Activated naive CD8-positive, alpha-beta T cell treated with anti-CD3 and anti-CD28 coated beads, Interleukin-2, amount 10 ng/mL, durations not matched to agents 7 days and 5 days (primary cell): ENCODE measurements around the gene WDR64. TPM values are rescaled to one million over a fixed set of nuclear protein-coding genes. Genes with fewer than 3 reads are reported as not detected.

ENCODE experiments used
- ATAC-seq: fragments of 150-1000 bp; cut with Tn5 transposase; one replicate; pipeline ENCODE4 v1.10.0; 2021; ENCODE audit warnings: low read depth, moderate library complexity
- POLR2A ChIA-PET: fragments of 350-600 bp; sonication (Branson Sonifier 250); formaldehyde crosslinking; loops from one replicate; lab custom pipeline; 2021; ENCODE audit warnings: antibody characterized with exemption; lab: Charles Lee
- DNase-seq: peaks from one replicate; pipeline ENCODE4 v3.0.0; 2021
- H3K27ac Mint-ChIP-seq: one replicate; pipeline ENCODE4 v1.8.0; 2022; ENCODE audit warnings: mild to moderate bottlenecking, mixed read lengths
- H3K27me3 Mint-ChIP-seq: one replicate; pipeline ENCODE4 v1.8.0; 2022; ENCODE audit warnings: mild to moderate bottlenecking, moderate library complexity, mixed read lengths
- H3K36me3 Mint-ChIP-seq: one replicate; pipeline ENCODE4 v1.8.0; 2021; ENCODE audit warnings: mild to moderate bottlenecking, mixed read lengths
- H3K4me1 Mint-ChIP-seq: one replicate; pipeline ENCODE4 v1.8.0; 2021; ENCODE audit warnings: mixed read lengths
- H3K4me3 Mint-ChIP-seq: one replicate; pipeline ENCODE4 v1.8.0; 2022; ENCODE audit warnings: mild to moderate bottlenecking, moderate library complexity, mixed read lengths
- H3K9me3 Mint-ChIP-seq: one replicate; pipeline ENCODE4 v1.8.0; 2021; ENCODE audit warnings: mixed read lengths
- total RNA-seq, 2 experiments: library from RNA; stranded (reverse); gene quantifications; one replicate each; pipeline ENCODE4 v1.2.3, GENCODE V29; 2021

WDR64 gene
- total RNA-seq: under 1 TPM; 0.58 to 0.99 TPM

DNA sequence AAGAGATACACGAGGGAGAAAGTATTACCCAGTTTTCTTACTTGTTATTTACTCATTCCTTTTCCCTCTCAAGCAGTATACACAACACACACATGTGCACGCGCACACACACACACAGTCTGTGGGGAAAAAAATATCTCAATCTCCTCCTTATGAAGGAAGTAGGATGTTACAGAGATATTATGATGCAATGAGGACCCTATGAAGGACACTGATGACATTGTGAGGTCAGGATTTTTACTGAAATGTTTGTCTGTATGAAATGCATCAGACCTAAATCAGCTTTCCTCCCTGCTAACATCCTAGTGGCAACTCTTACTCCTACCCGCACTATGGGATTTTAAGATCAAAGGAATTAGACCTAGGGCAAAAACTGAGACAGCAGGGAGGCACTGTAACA, at the start of gene WDR64:
Gene WDR64 (plus strand): TSS at position 270 of the 400 bp plus-strand sequence. CDS start 204 bp downstream, outside the sequence.
- no peak within 1 kb of the TSS for H3K27ac Mint-ChIP-seq
- H3K4me1 Mint-ChIP-seq: no peaks in the 10 kb centered on the region
- DNase-seq (no peak), ATAC-seq (no peak)
- no peaks in the 10 kb centered on the region for H3K27me3 Mint-ChIP-seq
- POLR2A ChIA-PET: no interaction called here
- H3K4me3 Mint-ChIP-seq: no peak within 1 kb of the TSS
- H3K9me3 Mint-ChIP-seq: peaks cover 2% of the 10 kb centered on the region
- H3K36me3 Mint-ChIP-seq: no peaks in the 10 kb centered on the region

DNA sequence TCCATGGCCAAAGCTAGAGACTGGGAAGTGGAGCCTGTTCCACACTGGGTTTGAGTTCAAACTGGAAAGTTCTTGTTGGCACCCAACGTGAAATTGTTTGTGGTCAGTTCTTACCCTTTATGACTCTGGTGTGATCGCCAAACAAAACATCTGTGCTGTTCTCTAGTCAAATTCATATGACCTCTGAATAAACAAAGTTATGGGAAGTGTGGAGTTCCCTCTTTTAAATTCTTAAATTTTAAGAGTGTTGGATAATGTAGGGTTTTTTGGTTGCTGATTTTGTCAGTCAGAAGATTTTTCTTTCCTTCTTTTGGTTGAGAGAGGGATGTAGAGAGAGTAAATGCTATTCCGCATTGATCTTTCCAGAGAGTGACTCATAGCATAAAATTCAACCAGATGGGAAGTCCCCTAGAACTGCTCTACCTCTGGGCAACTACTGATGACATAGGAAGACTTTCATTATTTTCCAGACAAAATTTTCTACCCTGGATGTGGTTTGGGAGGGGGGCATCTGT, 48.3 kb upstream of the WDR64 start:
- no peak overlapping the region for H3K27ac Mint-ChIP-seq
- ATAC-seq (no peak), DNase-seq (no peak)
- H3K27me3 Mint-ChIP-seq: no peaks in the 10 kb centered on the region
- H3K36me3 Mint-ChIP-seq: peaks cover 16% of the 10 kb centered on the region
- POLR2A ChIA-PET: no interaction called here
- no peak overlapping the region for H3K4me3 Mint-ChIP-seq
- H3K9me3 Mint-ChIP-seq: no peaks in the 10 kb centered on the region
- H3K4me1 Mint-ChIP-seq: no peaks in the 10 kb centered on the region

- no peak overlapping the region for H3K27ac Mint-ChIP-seq
- peaks cover 16% of the 10 kb centered on the region for H3K36me3 Mint-ChIP-seq
- H3K27me3 Mint-ChIP-seq: no peaks in the 10 kb centered on the region
- POLR2A ChIA-PET: no interaction called here
- H3K4me1 Mint-ChIP-seq: no peaks in the 10 kb centered on the region
- no peak overlapping the region for H3K4me3 Mint-ChIP-seq
- H3K9me3 Mint-ChIP-seq: no peaks in the 10 kb centered on the region
- ATAC-seq (no peak), DNase-seq (no peak)
Measured at GRCh38 chr1:241605146-241605805, 46.8 kb upstream of the WDR64 start.

DNA sequence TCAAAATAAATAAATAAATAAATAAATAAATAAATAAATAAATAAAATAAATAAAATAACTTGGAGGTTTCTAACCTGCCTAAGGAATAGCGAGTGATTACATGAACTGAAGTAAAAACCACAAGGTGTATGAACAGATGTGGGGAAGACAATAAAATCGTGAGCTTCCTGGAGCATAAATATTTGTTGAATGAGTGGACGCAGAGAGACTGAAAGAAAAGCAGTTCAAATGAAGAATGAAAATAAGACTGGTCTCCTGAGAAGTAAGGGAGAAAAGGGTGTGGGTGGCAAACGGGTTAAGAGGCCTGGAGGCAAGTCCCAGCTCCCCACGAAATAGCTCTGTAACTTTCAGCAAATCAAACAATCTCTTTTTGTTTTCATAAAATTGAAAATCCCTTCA, 45.5 kb upstream of the WDR64 start:
- no peak overlapping the region for H3K4me3 Mint-ChIP-seq
- no peak overlapping the region for H3K27ac Mint-ChIP-seq
- H3K4me1 Mint-ChIP-seq: no peaks in the 10 kb centered on the region
- ATAC-seq (no peak), DNase-seq (no peak)
- no peaks in the 10 kb centered on the region for H3K27me3 Mint-ChIP-seq
- peaks cover 10% of the 10 kb centered on the region for H3K36me3 Mint-ChIP-seq
- POLR2A ChIA-PET: no interaction called here
- H3K9me3 Mint-ChIP-seq: no peaks in the 10 kb centered on the region

DNA sequence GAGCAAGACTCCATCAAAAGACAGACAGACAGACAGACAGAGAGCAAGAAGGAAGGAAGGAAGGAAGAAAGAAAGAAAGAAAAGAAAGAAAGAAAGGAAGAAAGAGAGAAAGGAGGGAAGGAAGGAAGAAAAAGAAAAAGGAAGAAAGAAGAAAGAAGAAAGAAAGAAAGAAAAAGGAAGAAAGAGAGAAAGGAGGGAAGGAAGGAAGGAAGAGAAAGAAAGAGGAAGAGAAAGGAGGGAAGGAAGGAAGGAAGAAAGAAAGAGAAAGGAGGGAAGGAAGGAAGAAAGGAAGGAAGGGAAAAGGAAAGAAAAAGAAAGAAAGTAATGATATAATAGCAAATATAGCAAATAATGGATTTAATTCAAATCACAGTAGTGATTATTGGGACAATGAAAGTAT, 44.6 kb upstream of the WDR64 start:
- Mint-ChIP-seq H3K4me1 (peaks cover under 1% of the 10 kb centered on the region), H3K9me3 (no peaks in the 10 kb centered on the region), H3K27me3 (no peaks in the 10 kb centered on the region), H3K27ac (no peak overlapping the region), H3K4me3 (no peak overlapping the region), H3K36me3 (peaks cover 10% of the 10 kb centered on the region)
- POLR2A ChIA-PET: no interaction called here
- ATAC-seq (no peak), DNase-seq (no peak)

GRCh38 chr1:241608379-241609033, 43.6 kb upstream of the WDR64 start:
- H3K9me3 Mint-ChIP-seq: no peaks in the 10 kb centered on the region
- no peaks in the 10 kb centered on the region for H3K27me3 Mint-ChIP-seq
- DNase-seq: no peak
- no peak overlapping the region for H3K27ac Mint-ChIP-seq
- H3K4me3 Mint-ChIP-seq: no peak overlapping the region
- no peak for ATAC-seq
- peaks cover 2% of the 10 kb centered on the region for H3K36me3 Mint-ChIP-seq
- POLR2A ChIA-PET: no interaction called here
- peaks cover 4% of the 10 kb centered on the region for H3K4me1 Mint-ChIP-seq

- no peaks in the 10 kb centered on the region for H3K9me3 Mint-ChIP-seq
- no peaks in the 10 kb centered on the region for H3K36me3 Mint-ChIP-seq
- ATAC-seq (no peak), DNase-seq (no peak)
- no peak overlapping the region for H3K27ac Mint-ChIP-seq
- H3K27me3 Mint-ChIP-seq: no peaks in the 10 kb centered on the region
- no peak overlapping the region for H3K4me3 Mint-ChIP-seq
- POLR2A ChIA-PET: interaction anchor here (1.1 to 1.5 kb wide), 2 partner anchors 30 to 238 kb away, joined by 3 to 4 read pairs; partner anchors contain the start of genes CHML, EXO1 and OPN3
- H3K4me1 Mint-ChIP-seq: peaks cover 4% of the 10 kb centered on the region
Measured at GRCh38 chr1:241610056-241610815, 41.8 kb upstream of the WDR64 start.

DNA sequence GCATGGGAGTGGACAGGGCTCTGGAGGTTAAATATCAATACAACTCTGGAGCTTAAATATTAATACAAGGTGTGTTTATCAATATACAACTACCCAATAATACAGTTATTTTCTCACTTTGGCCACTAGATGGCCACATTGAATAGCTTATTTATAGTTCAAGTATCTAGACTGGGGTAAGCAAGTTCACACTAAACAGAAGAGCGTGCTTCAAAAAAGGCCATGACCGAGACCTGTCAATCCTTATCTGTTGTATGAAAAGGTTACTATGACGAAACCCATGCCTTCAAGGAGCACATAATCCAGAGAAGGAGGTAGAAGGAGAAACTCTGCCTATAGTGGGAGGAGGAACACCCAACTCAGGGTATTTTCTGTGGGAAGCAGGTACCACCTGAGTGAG, 41.0 kb upstream of the WDR64 start:
- H3K36me3 Mint-ChIP-seq: no peaks in the 10 kb centered on the region
- no peak overlapping the region for H3K4me3 Mint-ChIP-seq
- DNase-seq: no peak
- H3K4me1 Mint-ChIP-seq: peaks cover 4% of the 10 kb centered on the region
- H3K27me3 Mint-ChIP-seq: no peaks in the 10 kb centered on the region
- peak; percentile 81 for ATAC-seq
- H3K9me3 Mint-ChIP-seq: no peaks in the 10 kb centered on the region
- POLR2A ChIA-PET: interaction anchor here (0.5 to 1.5 kb wide), 3 partner anchors 26 to 238 kb away, joined by 3 to 4 read pairs (median 4); partner anchors contain the start of genes CHML, EXO1 and OPN3
- H3K27ac Mint-ChIP-seq: no peak overlapping the region

DNA sequence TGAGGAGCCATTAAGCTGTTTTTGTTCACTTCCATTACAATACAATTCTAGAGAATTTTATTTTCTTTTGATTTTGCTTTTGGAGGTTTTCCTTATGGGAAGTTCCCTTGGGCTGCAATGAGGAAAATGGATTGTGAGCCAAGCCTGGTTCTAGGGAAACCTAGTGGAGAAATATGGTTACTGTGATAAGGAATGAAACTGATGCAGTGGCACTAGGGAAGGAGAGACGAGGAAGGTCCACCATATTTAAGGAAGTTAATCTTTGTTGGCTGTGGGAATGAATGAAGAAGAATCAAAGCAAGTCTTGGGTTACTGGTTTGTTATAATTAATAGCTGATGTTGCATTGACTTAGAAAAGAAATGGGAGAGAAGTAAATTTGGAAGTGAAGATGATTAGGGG, 40.3 kb upstream of the WDR64 start:
- H3K36me3 Mint-ChIP-seq: no peaks in the 10 kb centered on the region
- no peak for ATAC-seq
- no peak for DNase-seq
- no peaks in the 10 kb centered on the region for H3K27me3 Mint-ChIP-seq
- no peak overlapping the region for H3K27ac Mint-ChIP-seq
- H3K4me1 Mint-ChIP-seq: peaks cover 4% of the 10 kb centered on the region
- no peaks in the 10 kb centered on the region for H3K9me3 Mint-ChIP-seq
- H3K4me3 Mint-ChIP-seq: no peak overlapping the region
- POLR2A ChIA-PET: interaction anchor here (1.5 kb wide), 1 partner anchor 237 kb away, joined by 3 read pairs; the partner anchor contains the start of gene EXO1

DNA sequence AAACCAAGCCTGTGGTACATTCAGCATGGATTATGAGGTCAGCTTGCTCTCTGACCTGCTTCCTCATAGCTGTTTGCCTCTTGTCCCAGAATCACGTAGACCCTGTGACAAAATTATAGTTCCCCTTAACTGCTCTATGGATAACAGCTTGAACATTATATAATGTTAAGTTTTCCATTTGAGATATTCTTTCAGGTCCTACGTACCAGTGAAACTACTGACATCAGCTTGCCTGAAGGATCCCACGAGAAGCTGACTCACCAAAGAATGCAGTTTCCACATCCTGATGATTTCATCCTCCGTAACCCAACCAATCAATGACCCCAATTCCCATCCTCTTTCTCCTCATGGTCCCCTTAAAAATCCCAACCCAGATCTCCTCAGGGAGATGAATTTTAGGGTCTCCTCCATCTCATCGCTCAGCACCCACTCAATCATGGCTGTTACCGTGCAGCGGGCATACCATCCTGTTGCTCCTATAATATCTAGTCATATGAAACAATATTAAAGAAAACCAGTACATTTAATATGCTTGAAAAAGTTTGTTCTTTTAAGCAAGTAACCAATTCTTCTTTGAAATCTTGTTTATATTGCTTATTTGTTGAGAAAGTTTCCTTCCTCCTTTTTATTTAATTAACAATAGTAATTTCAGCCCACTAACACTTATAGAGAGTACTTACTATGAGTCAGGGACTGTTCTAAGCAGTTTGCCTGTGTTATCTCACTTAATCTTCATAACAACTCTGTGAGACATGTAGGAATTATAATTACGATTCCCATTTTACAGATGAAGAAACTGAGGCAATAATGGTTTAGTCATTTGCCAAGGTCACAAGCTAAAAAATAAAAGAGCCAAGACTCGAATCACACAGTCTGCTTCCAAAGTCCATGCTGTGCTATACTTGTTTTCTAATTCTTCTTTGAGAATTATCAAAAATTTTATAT, 39.3 kb upstream of the WDR64 start:
- no peaks in the 10 kb centered on the region for H3K9me3 Mint-ChIP-seq
- H3K27me3 Mint-ChIP-seq: no peaks in the 10 kb centered on the region
- POLR2A ChIA-PET: no interaction called here
- peaks cover 4% of the 10 kb centered on the region for H3K4me1 Mint-ChIP-seq
- ATAC-seq (no peak), DNase-seq (no peak)
- no peak overlapping the region for H3K27ac Mint-ChIP-seq
- H3K36me3 Mint-ChIP-seq: peaks cover 1% of the 10 kb centered on the region
- no peak overlapping the region for H3K4me3 Mint-ChIP-seq

GRCh38 chr1:241614144-241614543, 37.9 kb upstream of the WDR64 start:
- peak; percentile 42 for ATAC-seq

DNA sequence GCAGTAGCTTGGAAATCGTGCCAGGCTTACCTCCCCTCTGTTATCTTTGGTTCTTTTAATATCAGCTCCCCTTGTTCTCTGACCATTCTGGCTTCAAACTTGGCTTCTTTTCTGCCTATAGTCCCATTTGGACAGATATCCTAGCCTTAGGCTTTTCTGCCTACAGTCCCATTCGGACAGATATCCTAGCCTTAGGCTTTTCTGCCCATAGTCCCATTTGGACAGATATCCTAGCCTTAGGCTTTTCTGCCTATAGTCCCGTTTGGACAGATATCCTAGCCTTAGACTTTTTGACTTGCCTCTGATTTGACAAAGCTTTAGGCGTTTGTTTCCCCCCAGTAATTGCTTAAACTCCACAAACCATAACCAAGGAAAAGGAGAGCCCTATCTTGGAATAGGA, 37.5 kb upstream of the WDR64 start:
- peaks cover 4% of the 10 kb centered on the region for H3K4me1 Mint-ChIP-seq

More at GRCh38 chr1:241614144-241614543, 37.9 kb upstream of the WDR64 start:
- POLR2A ChIA-PET: no interaction called here
- H3K27ac Mint-ChIP-seq: no peak overlapping the region
- H3K36me3 Mint-ChIP-seq: peaks cover 1% of the 10 kb centered on the region
- no peaks in the 10 kb centered on the region for H3K9me3 Mint-ChIP-seq
- H3K4me1 Mint-ChIP-seq: peaks cover 4% of the 10 kb centered on the region
- no peaks in the 10 kb centered on the region for H3K27me3 Mint-ChIP-seq
- no peak for DNase-seq
- no peak overlapping the region for H3K4me3 Mint-ChIP-seq

More for the DNA sequence above, 37.5 kb upstream of the WDR64 start:
- DNase-seq: no peak
- no peak for ATAC-seq
- POLR2A ChIA-PET: no interaction called here
- Mint-ChIP-seq H3K27me3 (no peaks in the 10 kb centered on the region), H3K9me3 (no peaks in the 10 kb centered on the region), H3K27ac (no peak overlapping the region), H3K36me3 (peaks cover 1% of the 10 kb centered on the region), H3K4me3 (no peak overlapping the region)
